Naive thymus-derived CD8-positive, alpha-beta T cell (primary cell): ENCODE measurements around the gene IFT57. TPM values are rescaled to one million over a fixed set of nuclear protein-coding genes. Genes with fewer than 3 reads are reported as not detected.

Experiments
- ATAC-seq, 2 donors: fragments of 150-1000 bp; cut with Tn5 transposase in 1 of 2; sonication (Bioruptor Pico), chemical (Tn5 transposase) in 1 of 2; 1 replicate in 1 of 2; 2 replicates in 1 of 2; pipeline ENCODE4 v1.10.0; 2021; ENCODE audit warnings: mild to moderate bottlenecking in 2 of 2, moderate library complexity in 2 of 2
- POLR2A ChIA-PET: fragments of 350-600 bp; sonication (Branson Sonifier 250); formaldehyde crosslinking; loops from one replicate; lab custom pipeline; 2021; ENCODE audit warnings: antibody characterized with exemption; lab: Charles Lee
- DNase-seq, 10 donors: peaks; one replicate each; pipeline versions ENCODE4 v3.0.0 to v3.0.0-alpha.2; 2020 to 2022
- H3K27ac Mint-ChIP-seq, 10 donors: one replicate each; pipeline ENCODE4 v1.8.0; 2020 to 2022; ENCODE audit warnings: mild to moderate bottlenecking in 10 of 10, mixed read lengths in 10 of 10, moderate library complexity in 4 of 10, inconsistent platforms in 1 of 10
- H3K27me3 Mint-ChIP-seq, 5 donors: one replicate each; pipeline ENCODE4 v1.8.0; 2021 to 2022; ENCODE audit warnings: mixed read lengths in 5 of 5
- H3K36me3 Mint-ChIP-seq, 3 donors: one replicate each; pipeline ENCODE4 v1.8.0; 2020 to 2022; ENCODE audit warnings: mixed read lengths in 3 of 3, mild to moderate bottlenecking in 2 of 3, inconsistent platforms in 1 of 3
- H3K4me1 Mint-ChIP-seq, 4 donors: one replicate each; pipeline ENCODE4 v1.8.0; 2021 to 2022; ENCODE audit warnings: mixed read lengths in 4 of 4
- H3K4me3 Mint-ChIP-seq, 10 donors: one replicate each; pipeline ENCODE4 v1.8.0; 2020 to 2022; ENCODE audit warnings: mild to moderate bottlenecking in 10 of 10, mixed read lengths in 10 of 10, moderate library complexity in 6 of 10, inconsistent platforms in 1 of 10
- H3K9me3 Mint-ChIP-seq, 9 donors: one replicate each; pipeline ENCODE4 v1.8.0; 2020 to 2022; ENCODE audit warnings: mixed read lengths in 9 of 9, mild to moderate bottlenecking in 3 of 9, inconsistent platforms in 1 of 9, moderate library complexity in 1 of 9
- polyA plus RNA-seq, 3 donors: library from polyadenylated mRNA; unstranded; fragments of 300-500 nt; fragmentation: Illumina TruSeq; gene quantifications; one replicate each; pipeline ENCODE4 v1.2.3, GENCODE V29; 2021
- total RNA-seq, 8 experiments: library from RNA in 2 of 8; stranded (reverse) in 2 of 8; gene quantifications; one replicate each; pipeline ENCODE4 v1.2.3 and lab custom pipeline; 2021 to 2026

The IFT57 gene
- total and polyA plus RNA-seq, 5 experiments from 2014 or later, result 19.0 to 35.6 (median 25.2) TPM

DNA sequence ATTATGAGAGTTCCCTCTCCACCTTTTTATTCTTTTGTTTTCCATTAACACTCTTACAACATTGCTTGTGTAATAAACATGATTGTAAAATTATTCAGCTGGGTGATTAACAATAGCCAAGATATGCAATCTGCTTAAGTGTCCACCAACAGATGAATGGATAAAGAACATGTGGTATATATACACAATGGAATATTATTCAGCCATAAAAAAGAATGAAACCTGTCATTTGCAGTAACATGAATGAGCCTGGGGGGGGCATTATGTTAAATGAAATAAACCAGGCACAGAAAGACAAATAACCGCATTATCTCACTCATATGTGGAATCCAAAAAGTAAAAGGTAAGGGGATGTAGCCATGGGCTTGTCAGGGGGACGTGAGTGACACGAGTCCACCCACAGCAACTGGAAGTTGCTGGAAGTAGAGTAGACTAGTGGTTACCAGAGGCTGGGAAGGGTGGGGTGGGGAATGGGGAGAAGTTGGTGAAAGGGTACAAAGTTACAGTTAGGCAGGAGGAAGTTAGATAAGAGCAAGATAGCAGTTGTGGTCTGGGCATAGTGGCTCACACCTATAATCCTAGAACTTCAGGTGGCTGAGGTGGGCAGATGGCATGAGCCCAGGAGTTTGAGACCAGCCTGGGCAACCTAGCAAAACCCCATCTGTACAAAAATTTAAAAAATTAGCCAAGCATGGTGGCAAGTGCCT is 102.7 kb downstream of the IFT57 start:
- H3K27me3 Mint-ChIP-seq, result no peaks in the 10 kb centered on the region
- H3K4me1 Mint-ChIP-seq, result peaks cover 14 to 59% (median 30%) of the 10 kb centered on the region in 4 donors
- H3K4me3 Mint-ChIP-seq, result no peak overlapping the region
- DNase-seq (no peak), ATAC-seq (no peak)
- POLR2A ChIA-PET, result no interaction called here
- H3K9me3 Mint-ChIP-seq, result no peaks in the 10 kb centered on the region
- no peaks in the 10 kb centered on the region for H3K36me3 Mint-ChIP-seq
- H3K27ac Mint-ChIP-seq, result peak overlapping the region in 3 of 10 donors; percentile 13 to 48 (median 33)

- Mint-ChIP-seq H3K4me1 (peaks cover 6 to 46% (median 17%) of the 10 kb centered on the region in 4 donors), H3K4me3 (no peak overlapping the region), H3K9me3 (no peaks in the 10 kb centered on the region), H3K36me3 (no peaks in the 10 kb centered on the region), H3K27ac (peak overlapping the region in 1 of 10 donors; percentile 21), H3K27me3 (no peaks in the 10 kb centered on the region)
- DNase-seq (no peak), ATAC-seq (no peak)
- POLR2A ChIA-PET, result interaction anchor here (1.4 kb wide), 1 partner anchor 28 kb away, joined by 4 read pairs; the partner anchor contains the start of gene CD47
Observed at GRCh38 chr3:108118038-108118768, 104.0 kb downstream of the IFT57 start.

GRCh38 chr3:108117241-108117775 is 104.9 kb downstream of the IFT57 start:
- Mint-ChIP-seq H3K27me3 (no peaks in the 10 kb centered on the region), H3K9me3 (no peaks in the 10 kb centered on the region), H3K4me1 (peaks cover 4 to 37% (median 13%) of the 10 kb centered on the region in 4 donors), H3K4me3 (no peak overlapping the region), H3K27ac (peak overlapping the region in 1 of 10 donors; percentile 9), H3K36me3 (no peaks in the 10 kb centered on the region)
- POLR2A ChIA-PET, result interaction anchor here (1.4 kb wide), 1 partner anchor 27 kb away, joined by 4 read pairs; the partner anchor contains the start of gene CD47
- ATAC-seq (no peak), DNase-seq (no peak)

DNA sequence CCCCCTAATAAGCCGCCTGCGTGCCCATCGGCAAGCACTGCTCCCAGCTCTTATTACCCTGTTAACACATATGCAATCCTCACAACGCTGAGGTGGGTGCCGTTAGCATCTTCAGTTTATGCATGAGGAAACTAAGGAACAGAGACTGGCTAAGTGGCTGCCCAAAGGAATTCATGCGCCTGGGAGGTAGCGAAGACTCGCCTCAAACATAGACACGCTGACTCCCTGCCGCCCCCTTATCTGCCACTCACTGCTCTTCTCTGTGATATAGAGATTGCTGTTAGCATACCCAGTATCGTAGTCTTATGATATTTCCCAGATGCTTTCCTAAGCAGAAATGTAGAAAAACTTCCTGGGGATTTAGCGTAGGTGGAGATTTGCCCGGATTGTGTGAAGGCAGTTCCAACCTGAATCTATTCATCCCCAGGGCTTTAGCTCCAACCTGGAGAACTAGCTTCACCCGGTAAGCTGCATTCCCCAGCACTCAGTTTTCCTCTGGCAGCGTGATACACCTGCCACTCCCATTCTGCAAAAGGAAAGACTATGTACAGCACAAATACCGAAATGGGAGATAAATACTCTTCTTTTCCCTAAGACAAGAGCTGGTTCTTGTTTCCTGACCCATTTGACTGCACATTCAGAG is 107.7 kb downstream of the IFT57 start:
- peaks cover 1 to 15% (median 5%) of the 10 kb centered on the region in 4 donors for H3K4me1 Mint-ChIP-seq

GRCh38 chr3:108113975-108114374 is 108.2 kb downstream of the IFT57 start:
- ATAC-seq (no peak), DNase-seq (no peak)
- no peak overlapping the region for H3K27ac Mint-ChIP-seq
- no peaks in the 10 kb centered on the region for H3K36me3 Mint-ChIP-seq
- no peaks in the 10 kb centered on the region for H3K9me3 Mint-ChIP-seq
- POLR2A ChIA-PET, result interaction anchor here (2.4 kb wide), 1 partner anchor 12 kb away, joined by 9 read pairs; no protein-coding TSS in a partner anchor
- H3K4me3 Mint-ChIP-seq, result no peak overlapping the region
- H3K4me1 Mint-ChIP-seq, result peaks cover 0 to 11% (median 2%) of the 10 kb centered on the region in 4 donors
- no peaks in the 10 kb centered on the region for H3K27me3 Mint-ChIP-seq

More for the DNA sequence above, 107.7 kb downstream of the IFT57 start:
- H3K36me3 Mint-ChIP-seq, result no peaks in the 10 kb centered on the region
- no peak overlapping the region for H3K4me3 Mint-ChIP-seq
- peak overlapping the region in 1 of 10 donors; percentile 1 for H3K27ac Mint-ChIP-seq
- POLR2A ChIA-PET, result interaction anchor here (1.2 to 2.4 kb wide), 2 partner anchors 12 to 22 kb away, joined by 8 to 9 read pairs; no protein-coding TSS in a partner anchor
- no peak for ATAC-seq
- no peaks in the 10 kb centered on the region for H3K9me3 Mint-ChIP-seq
- H3K27me3 Mint-ChIP-seq, result no peaks in the 10 kb centered on the region
- DNase-seq, result no peak

DNA sequence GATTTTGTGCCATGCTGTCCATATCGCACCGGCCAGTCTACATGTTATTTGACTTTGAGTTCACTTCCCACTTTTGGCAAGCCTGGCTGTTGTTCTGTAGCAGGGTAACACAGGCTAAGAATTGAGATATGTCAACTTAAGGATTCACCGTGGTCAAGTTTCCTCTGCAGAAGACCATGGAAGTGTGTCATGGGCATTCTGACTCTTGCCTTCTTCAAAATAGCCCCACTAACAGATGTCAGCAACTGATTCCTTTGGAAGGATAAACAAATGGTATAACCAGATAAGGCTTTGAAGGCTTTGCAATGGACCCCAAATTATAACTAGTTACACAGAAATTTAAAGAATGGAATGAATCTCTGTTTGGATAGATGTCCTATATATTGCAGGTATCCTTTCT is 111.3 kb downstream of the IFT57 start:
- DNase-seq (no peak), ATAC-seq (no peak)
- POLR2A ChIA-PET, result interaction anchor here (0.8 kb wide), 1 partner anchor 41 kb away, joined by 3 read pairs; no protein-coding TSS in a partner anchor

More for the DNA sequence above, 111.3 kb downstream of the IFT57 start:
- Mint-ChIP-seq H3K4me1 (peaks cover 8 to 21% (median 11%) of the 10 kb centered on the region in 4 donors), H3K4me3 (no peak overlapping the region), H3K9me3 (no peaks in the 10 kb centered on the region), H3K27ac (peak overlapping the region in 1 of 10 donors; percentile 11), H3K27me3 (no peaks in the 10 kb centered on the region), H3K36me3 (no peaks in the 10 kb centered on the region)

Other genes starting within 250 kb of the IFT57 start
- 100 to 1,000 TPM; 187 to 192 TPM for gene CD47, start 131.4 kb downstream of the IFT57 start, total RNA-seq
- 100 to 1,000 TPM; 127 to 164 (median 135) TPM for gene CD47, start 131.4 kb downstream of the IFT57 start, polyA plus RNA-seq
- gene HHLA2, start 74.1 kb upstream of the IFT57 start, total RNA-seq, result under 1 TPM; 0.44 to 0.75 TPM
- under 1 TPM in 1 of 3 donors, not detected in 2; 0.48 TPM for gene HHLA2, start 74.1 kb upstream of the IFT57 start, polyA plus RNA-seq